Measurements from ENCODE around the gene ISM1.

ISM1 gene

GRCh38 chr20:13220904-13221297, at the start of gene ISM1:
Gene ISM1 (plus strand): TSS chr20:13221274. CDS start chr20:13221777, 503 bp downstream.
- peaks cover 12% of the 10 kb centered on the region; the same call in 1 of the 2 replicates for H3K27me3 ChIP-seq (ENCODE audit: low read depth, low read length)
- H3K9ac ChIP-seq (ENCODE audit: low read length): no peak within 1 kb of the TSS
- H3K4me3 ChIP-seq (ENCODE audit: low read length): peak within 1 kb of the TSS; percentile 76

DNA sequence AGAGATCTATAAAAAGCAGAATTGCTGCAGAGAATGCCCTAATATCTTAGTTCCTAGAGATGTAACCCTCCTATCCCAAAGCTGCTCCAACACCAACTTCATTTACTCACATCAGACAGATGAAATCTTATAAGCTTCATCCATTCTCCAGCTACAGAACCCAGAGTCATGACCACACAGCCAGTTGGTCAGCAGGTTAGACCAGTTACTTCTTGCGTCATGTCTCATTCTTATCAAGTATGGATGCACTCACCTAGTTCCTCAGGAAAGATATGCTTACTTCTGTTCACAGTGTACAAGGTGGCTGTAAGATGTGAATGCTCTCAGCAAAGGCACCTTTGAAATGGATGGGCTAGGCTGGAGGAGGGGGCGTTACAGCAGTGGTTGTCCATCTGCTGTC, 47.9 kb upstream of the ISM1 start:
- Histone ChIP-seq H3K79me2 (ENCODE audit: low read length) (no peaks in the 10 kb centered on the region), H4K20me1 (ENCODE audit: insufficient read depth, low read length) (no peaks in the 10 kb centered on the region), H3K9me3 (ENCODE audit: insufficient read depth, low read length) (peaks cover 24% of the 10 kb centered on the region), H3K27ac (ENCODE audit: low read length) (no peak overlapping the region), H3K27me3 (ENCODE audit: low read depth, low read length) (peaks cover 40% of the 10 kb centered on the region), H3K4me1 (ENCODE audit: low read length) (peaks cover 13% of the 10 kb centered on the region), H3K4me2 (ENCODE audit: low read length) (no peak overlapping the region), H3K4me3 (ENCODE audit: low read length) (no peak overlapping the region), H3K9ac (ENCODE audit: low read length) (no peak overlapping the region), H2AFZ (ENCODE audit: low read depth, low read length) (no peak overlapping the region), H3K36me3 (replicated peaks; ENCODE audit: low read depth, low read length) (peaks cover 17% of the 10 kb centered on the region)
- no peak for TF ChIP-seq CTCF (IDR thresholded peaks at IDR 0.05; ENCODE audit: low read depth, low read length)
- TF ChIP-seq EZH2phosphoT487 (IDR thresholded peaks at IDR 0.05; ENCODE audit: low read depth): no peak

More at GRCh38 chr20:13220904-13221297, at the start of gene ISM1:
- Histone ChIP-seq H3K79me2 (ENCODE audit: low read length) (no peaks in the 10 kb centered on the region), H3K9me3 (ENCODE audit: insufficient read depth, low read length) (no peaks in the 10 kb centered on the region), H3K27ac (ENCODE audit: low read length) (no peak within 1 kb of the TSS), H2AFZ (ENCODE audit: low read depth, low read length) (no peak within 1 kb of the TSS), H3K4me2 (ENCODE audit: low read length) (peak within 1 kb of the TSS; percentile 63), H4K20me1 (ENCODE audit: insufficient read depth, low read length) (no peaks in the 10 kb centered on the region), H3K4me1 (ENCODE audit: low read length) (no peaks in the 10 kb centered on the region; the same call in 1 of the 2 replicates), H3K36me3 (replicated peaks; ENCODE audit: low read depth, low read length) (no peaks in the 10 kb centered on the region)
- TF ChIP-seq EZH2phosphoT487 (IDR thresholded peaks at IDR 0.05; ENCODE audit: low read depth) (no peak), CTCF (IDR thresholded peaks at IDR 0.05; ENCODE audit: low read depth, low read length) (no peak)

DNA sequence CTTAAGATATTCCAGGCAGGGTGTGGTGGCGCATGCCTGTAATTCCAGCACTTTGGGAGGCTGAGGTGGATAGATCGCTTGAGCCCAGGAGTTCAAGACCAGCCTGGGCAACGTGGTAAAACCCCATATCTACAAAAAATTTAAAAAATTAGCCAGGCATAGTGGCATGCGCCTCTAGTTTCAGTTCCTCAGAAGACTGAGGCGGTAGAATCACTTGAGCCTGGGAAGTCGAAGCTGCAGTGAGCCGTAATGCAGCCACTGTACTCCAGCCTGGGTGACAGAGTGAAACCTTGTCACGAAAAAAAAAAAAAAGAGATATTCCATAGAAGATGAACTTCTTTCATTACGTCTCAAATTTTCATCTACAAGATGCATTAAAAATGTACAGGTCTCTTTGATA, 46.7 kb upstream of the ISM1 start:
- Histone ChIP-seq H4K20me1 (ENCODE audit: insufficient read depth, low read length) (no peaks in the 10 kb centered on the region), H3K4me2 (ENCODE audit: low read length) (peak overlapping the region; percentile 5; the same call in 1 of the 2 replicates), H3K9me3 (ENCODE audit: insufficient read depth, low read length) (peaks cover 24% of the 10 kb centered on the region)

More for the DNA sequence above, 46.7 kb upstream of the ISM1 start:
- Histone ChIP-seq H3K36me3 (replicated peaks; ENCODE audit: low read depth, low read length) (peaks cover 17% of the 10 kb centered on the region), H3K79me2 (ENCODE audit: low read length) (no peaks in the 10 kb centered on the region), H3K27ac (ENCODE audit: low read length) (no peak overlapping the region), H3K4me3 (ENCODE audit: low read length) (no peak overlapping the region), H3K27me3 (ENCODE audit: low read depth, low read length) (peaks cover 42% of the 10 kb centered on the region), H2AFZ (ENCODE audit: low read depth, low read length) (no peak overlapping the region), H3K9ac (ENCODE audit: low read length) (no peak overlapping the region), H3K4me1 (ENCODE audit: low read length) (peaks cover 13% of the 10 kb centered on the region)
- TF ChIP-seq CTCF (IDR thresholded peaks at IDR 0.05; ENCODE audit: low read depth, low read length) (no peak), EZH2phosphoT487 (IDR thresholded peaks at IDR 0.05; ENCODE audit: low read depth) (no peak)

All from OCI-LY3 (cell line).